K562 (cell line): ENCODE measurements around the gene POR.

ENCODE experiments used
- CBX1 ChIP-seq: sonication (generic); IDR thresholded peaks from 2 replicates; pipeline ENCODE4 v1.6.1; 2016; ENCODE audit warnings: antibody characterized with exemption, low read depth, mild to moderate bottlenecking
- NR2C2 ChIP-seq, 2 experiments: fragments of 200-800 bp in 1 of 2; sonication (Bioruptor generic) in 1 of 2; sonication (generic) in 1 of 2; formaldehyde crosslinking in 1 of 2; IDR thresholded peaks; 2 replicates each; pipeline versions ENCODE4 v1.6.1 to v1.8.0; 2016 to 2022; ENCODE audit warnings: mild to moderate bottlenecking in 1 of 2, missing compliant biosample characterization in 1 of 2, missing genetic modification characterization in 1 of 2, missing genetic modification reagents in 1 of 2
- POLR2A ChIP-seq: fragments of 450-650 bp; conservative IDR thresholded peaks from 2 replicates; pipeline ENCODE4 v1.6.1; 2016
- ZFP30 ChIP-seq: fragments of 250-450 bp; sonication (Bioruptor Pico); IDR thresholded peaks from 2 replicates; pipeline ENCODE4 v1.8.0; 2022; ENCODE audit warnings: moderate library complexity, mild to moderate bottlenecking, inconsistent platforms, borderline replicate concordance
- ZNF121 ChIP-seq: sonication (generic); formaldehyde crosslinking; conservative IDR thresholded peaks from 2 replicates; pipeline ENCODE4 v1.8.0; 2022; ENCODE audit warnings: missing genetic modification reagents
- ZNF274 ChIP-seq: IDR thresholded peaks from 2 replicates; pipeline ENCODE4 v1.6.1; 2011; ENCODE audit warnings: low read depth, mild to moderate bottlenecking, low read length, moderate library complexity, borderline replicate concordance

DNA sequence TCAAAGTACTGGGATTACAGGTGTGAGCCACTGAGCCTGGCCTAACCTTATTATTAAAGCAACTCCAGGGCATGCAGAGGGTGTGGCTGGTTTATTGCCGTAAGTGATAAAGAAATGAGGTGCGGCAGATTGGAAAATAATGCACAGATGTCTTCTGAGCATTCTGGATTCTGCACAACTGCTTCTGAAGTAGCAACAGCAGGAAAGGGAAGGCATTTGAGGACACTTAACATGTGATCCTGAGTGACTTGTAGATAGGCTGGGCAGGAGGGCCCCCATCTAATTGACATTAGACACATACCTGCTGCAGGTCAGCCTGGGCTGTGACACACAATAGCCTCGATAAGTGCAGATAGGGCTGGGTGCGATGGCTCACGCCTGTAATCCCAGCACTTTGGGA is 30.5 kb upstream of the POR start:
- no peak for TF ChIP-seq ZNF274
- TF ChIP-seq POLR2A = no peak
- TF ChIP-seq ZFP30 (CRISPR knock-in tag) = no peak
- no peak for TF ChIP-seq CBX1
- no peak for TF ChIP-seq NR2C2 (CRISPR knock-in tag; IDR thresholded peaks at IDR 0.05)
- no peak for TF ChIP-seq NR2C2 (tag; IDR thresholded peaks at IDR 0.05)
- TF ChIP-seq ZNF121 = no peak
